ENCODE measurements around the gene AUTS2.

Gene AUTS2

DNA sequence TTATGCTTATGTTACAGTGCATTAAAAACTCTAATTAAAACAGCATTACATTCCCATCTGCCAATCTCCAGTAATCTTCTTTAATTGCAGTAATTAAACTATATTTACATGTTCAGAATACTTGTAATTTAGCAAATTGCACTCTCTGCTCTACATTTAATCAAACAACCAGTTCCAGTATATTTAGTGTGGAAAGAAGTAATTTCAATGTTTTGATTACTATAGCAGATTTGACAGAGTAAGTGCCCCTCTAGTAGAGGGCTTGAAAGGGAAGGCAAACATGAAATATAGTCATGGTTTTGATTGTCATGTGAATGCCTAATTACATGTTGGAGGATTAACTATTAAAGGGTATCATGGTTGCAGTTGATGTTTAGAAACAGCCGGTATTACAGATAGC lies 739.7 kb downstream of the AUTS2 start:
- FAIRE-seq: no peak
- TF ChIP-seq POLR2AphosphoS5 (IDR thresholded peaks at IDR 0.05; ENCODE audit: low read depth, low read length) (no peak), TAF1 (IDR thresholded peaks at IDR 0.05; ENCODE audit: borderline replicate concordance, low read depth, low read length) (no peak), POLR2A (IDR thresholded peaks at IDR 0.05; ENCODE audit: low read depth, low read length) (no peak)
- no peak for DNase-seq (ENCODE audit: insufficient read length)

DNA sequence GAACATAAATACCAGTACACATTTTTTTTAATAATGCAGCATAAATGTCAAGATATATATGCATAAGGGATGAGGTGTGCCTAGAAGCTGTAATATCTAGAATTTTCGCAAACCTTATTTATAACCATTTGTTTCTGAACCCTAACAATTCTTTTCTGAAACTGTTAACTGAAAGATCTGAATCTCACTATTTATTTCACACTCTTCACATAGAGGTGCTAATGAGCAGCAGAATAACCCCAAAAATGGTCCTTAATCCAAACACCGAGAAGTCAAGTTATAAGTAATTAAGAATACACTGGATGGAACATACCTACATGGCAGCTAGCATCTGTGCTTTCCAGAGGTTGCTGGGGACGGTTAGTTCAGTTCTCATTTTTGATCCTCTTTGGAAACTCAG lies 742.0 kb downstream of the AUTS2 start:
- no peak for FAIRE-seq
- no peak for DNase-seq (ENCODE audit: insufficient read length)

DNA sequence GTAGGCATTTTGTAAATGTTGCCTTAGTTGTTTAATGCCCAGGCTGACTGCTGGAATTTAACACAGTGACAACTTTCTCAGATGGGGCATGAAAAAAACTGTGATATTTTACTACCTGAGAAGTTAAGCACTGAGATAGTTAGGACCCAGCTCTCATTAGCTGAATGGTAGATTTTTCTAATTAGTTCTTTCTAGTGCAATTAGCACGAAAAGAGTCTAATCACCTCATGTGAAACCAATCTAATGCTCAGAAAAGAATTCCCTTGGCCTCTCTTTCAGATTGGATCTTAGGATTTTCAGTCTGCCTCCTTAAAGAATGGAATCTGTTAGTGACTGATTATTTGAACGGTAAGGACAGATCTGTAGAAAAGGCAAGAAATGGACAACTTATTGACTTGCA lies 743.2 kb downstream of the AUTS2 start:
- DNase-seq (ENCODE audit: insufficient read length) (no peak), FAIRE-seq (no peak)
- TF ChIP-seq TAF1 (IDR thresholded peaks at IDR 0.05; ENCODE audit: borderline replicate concordance, low read depth, low read length) (no peak), POLR2AphosphoS5 (IDR thresholded peaks at IDR 0.05; ENCODE audit: low read depth, low read length) (no peak), POLR2A (IDR thresholded peaks at IDR 0.05; ENCODE audit: low read depth, low read length) (no peak)

More for the DNA sequence above, 742.0 kb downstream of the AUTS2 start:
- TF ChIP-seq POLR2A (IDR thresholded peaks at IDR 0.05; ENCODE audit: low read depth, low read length) (no peak), POLR2AphosphoS5 (IDR thresholded peaks at IDR 0.05; ENCODE audit: low read depth, low read length) (no peak), TAF1 (IDR thresholded peaks at IDR 0.05; ENCODE audit: borderline replicate concordance, low read depth, low read length) (no peak)

DNA sequence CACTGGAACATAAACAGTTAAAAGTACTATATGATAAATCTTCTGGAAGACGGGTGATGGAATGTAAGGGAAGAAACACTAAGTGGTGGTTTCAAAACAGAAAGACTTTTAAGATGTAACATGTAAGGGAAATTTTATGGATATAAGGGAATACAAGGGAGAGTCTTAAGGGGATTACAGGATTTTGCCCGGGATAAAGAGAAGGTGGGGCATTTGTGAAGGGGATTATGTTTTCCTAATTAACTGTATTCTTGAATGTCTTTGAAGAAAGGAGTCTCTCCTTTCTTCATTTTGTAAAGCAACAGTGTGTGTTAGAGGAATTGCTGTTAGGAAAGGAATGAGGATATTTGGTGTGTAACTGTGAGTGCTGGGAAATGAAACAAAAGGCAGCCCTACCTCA lies 745.2 kb downstream of the AUTS2 start:
- FAIRE-seq: no peak
- no peak for TF ChIP-seq POLR2AphosphoS5 (IDR thresholded peaks at IDR 0.05; ENCODE audit: low read depth, low read length)
- no peak for TF ChIP-seq POLR2A (IDR thresholded peaks at IDR 0.05; ENCODE audit: low read depth, low read length)
- TF ChIP-seq TAF1 (IDR thresholded peaks at IDR 0.05; ENCODE audit: borderline replicate concordance, low read depth, low read length): no peak
- DNase-seq (ENCODE audit: insufficient read length): no peak

DNA sequence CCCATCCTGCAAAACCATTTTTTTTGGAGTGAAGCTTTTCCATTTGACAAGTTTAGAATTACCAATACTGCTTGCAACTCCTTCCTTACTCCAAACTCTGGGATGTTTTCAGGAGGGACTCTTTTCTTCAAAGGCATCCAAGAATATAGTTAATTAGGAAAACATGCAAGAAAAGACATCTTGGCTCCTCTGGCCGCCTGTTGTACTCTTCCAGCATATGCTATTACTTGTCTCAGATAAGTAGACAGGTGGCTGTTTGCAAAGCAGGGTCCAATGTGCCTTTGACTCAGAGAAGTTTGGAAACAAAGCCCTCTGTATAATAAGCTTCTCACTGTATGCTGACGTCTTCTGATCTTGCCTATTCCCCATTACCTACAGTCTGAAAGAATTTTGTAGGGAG lies 746.5 kb downstream of the AUTS2 start:
- FAIRE-seq (no peak), DNase-seq (ENCODE audit: insufficient read length) (no peak)
- TF ChIP-seq POLR2AphosphoS5 (IDR thresholded peaks at IDR 0.05; ENCODE audit: low read depth, low read length) (no peak), TAF1 (IDR thresholded peaks at IDR 0.05; ENCODE audit: borderline replicate concordance, low read depth, low read length) (no peak), POLR2A (IDR thresholded peaks at IDR 0.05; ENCODE audit: low read depth, low read length) (no peak)

DNA sequence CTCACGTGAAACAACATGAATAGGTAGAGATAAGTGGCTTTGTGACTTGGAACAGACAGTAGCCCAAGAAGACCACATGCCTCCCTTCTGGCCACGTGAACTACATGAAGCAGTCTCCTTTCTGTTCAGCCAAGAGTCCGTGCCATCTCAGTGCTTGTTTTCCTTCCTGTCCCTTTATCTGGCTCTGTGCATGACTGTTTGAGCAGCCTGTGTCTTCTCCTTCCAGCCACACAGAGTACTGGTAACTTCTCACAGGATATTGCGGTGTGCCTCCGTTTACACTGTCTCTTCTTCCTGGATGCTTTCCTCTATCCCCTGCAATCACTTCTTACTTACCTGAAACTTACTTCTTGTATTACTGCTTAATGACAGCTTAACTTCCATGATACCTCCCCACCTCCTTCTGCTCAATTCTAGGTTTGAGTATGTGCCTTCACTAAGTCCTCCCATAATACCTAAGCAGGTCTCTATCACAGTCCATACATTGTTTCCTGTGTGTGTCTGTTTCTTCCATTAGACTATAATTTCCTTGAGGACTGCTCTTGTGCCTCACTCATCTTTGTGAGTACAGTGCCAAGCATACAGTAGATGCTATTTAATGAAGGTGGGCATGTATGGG lies 748.7 kb downstream of the AUTS2 start:
- FAIRE-seq (no peak), DNase-seq (ENCODE audit: insufficient read length) (no peak)
- TF ChIP-seq TAF1 (IDR thresholded peaks at IDR 0.05; ENCODE audit: borderline replicate concordance, low read depth, low read length): no peak
- TF ChIP-seq POLR2A (IDR thresholded peaks at IDR 0.05; ENCODE audit: low read depth, low read length): no peak
- no peak for TF ChIP-seq POLR2AphosphoS5 (IDR thresholded peaks at IDR 0.05; ENCODE audit: low read depth, low read length)

DNA sequence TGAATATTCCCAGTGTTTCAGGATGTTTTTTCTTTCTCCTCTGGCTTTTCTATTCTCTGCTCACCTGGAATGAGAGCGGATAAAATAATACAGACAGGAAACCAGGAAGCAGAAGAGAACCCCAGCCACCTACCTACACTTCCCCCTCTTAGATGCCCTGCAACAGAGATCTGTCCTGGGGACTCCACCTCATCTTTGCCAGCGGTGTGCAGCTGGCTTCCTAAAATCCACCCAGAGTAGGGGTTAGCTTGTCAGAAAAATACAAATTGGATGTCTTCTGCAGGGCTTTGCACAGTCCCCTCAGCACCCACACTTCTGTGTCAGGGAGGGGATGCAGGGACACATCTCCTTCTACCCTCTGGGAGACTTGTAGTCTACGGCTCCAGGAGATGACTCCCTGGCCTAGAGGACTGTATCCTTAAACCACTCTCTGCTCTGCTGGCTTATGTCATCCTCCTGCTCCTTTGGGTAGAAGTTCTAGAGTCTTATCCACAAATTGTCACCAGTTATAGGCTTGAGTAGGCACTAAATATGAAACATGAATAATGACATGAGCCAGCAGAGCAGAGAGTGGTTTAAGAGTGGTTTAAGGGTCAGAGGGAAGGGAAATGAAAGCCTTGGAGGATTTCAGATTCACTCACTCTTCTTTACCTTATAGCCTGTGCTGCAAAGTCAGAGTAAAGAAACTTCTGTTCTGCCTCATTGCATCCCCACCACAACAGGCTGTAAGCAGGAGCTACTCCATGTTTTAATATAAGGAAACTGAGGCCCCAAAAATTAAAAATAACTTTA lies 749.4 kb downstream of the AUTS2 start:
- TF ChIP-seq POLR2A (IDR thresholded peaks at IDR 0.05; ENCODE audit: low read depth, low read length) (no peak), POLR2AphosphoS5 (IDR thresholded peaks at IDR 0.05; ENCODE audit: low read depth, low read length) (no peak), TAF1 (IDR thresholded peaks at IDR 0.05; ENCODE audit: borderline replicate concordance, low read depth, low read length) (no peak)
- DNase-seq (ENCODE audit: insufficient read length) (no peak), FAIRE-seq (no peak)

DNA sequence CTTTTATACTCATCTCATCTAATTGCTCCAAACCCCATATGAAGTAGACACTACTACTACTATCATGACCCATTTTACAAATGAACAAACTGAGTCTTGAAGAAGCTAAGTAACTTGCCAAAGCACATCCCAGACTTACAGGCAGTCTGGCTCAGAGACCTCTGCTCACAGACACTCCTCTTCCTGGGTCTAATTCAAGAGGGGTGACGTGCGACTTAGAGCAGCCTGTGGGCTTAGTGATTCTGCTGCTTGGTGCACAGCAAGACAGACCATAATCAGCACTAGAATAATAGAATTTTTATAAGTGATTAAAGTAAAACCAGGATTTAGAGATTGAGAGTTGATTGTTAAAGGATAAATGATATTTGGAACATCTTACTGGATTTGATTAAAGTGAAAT lies 750.8 kb downstream of the AUTS2 start:
- DNase-seq (ENCODE audit: insufficient read length) (no peak), FAIRE-seq (no peak)

DNA sequence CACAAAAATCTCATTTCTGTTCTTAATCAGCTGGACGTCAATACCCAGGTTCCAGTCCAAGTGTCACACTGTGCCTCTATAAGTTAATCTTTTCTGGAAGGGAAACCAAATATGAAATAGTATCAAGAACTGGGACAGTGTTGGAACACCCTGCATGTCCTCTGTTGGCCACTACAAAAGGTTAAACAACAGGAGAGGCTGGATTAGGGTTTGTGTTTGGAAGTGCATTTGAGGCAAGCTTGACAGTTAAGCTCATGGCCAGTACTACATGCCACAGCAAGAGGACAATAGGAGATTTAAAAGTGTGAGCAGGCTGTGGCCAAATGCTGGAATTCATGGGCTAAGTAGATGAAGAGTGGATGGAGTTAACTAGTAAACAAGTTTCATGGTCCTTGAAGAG lies 751.5 kb downstream of the AUTS2 start:
- no peak for FAIRE-seq
- no peak for TF ChIP-seq TAF1 (IDR thresholded peaks at IDR 0.05; ENCODE audit: borderline replicate concordance, low read depth, low read length)
- TF ChIP-seq POLR2AphosphoS5 (IDR thresholded peaks at IDR 0.05; ENCODE audit: low read depth, low read length): no peak
- TF ChIP-seq POLR2A (IDR thresholded peaks at IDR 0.05; ENCODE audit: low read depth, low read length): no peak
- no peak for DNase-seq (ENCODE audit: insufficient read length)

More for the DNA sequence above, 750.8 kb downstream of the AUTS2 start:
- TF ChIP-seq POLR2AphosphoS5 (IDR thresholded peaks at IDR 0.05; ENCODE audit: low read depth, low read length) (no peak), POLR2A (IDR thresholded peaks at IDR 0.05; ENCODE audit: low read depth, low read length) (no peak), TAF1 (IDR thresholded peaks at IDR 0.05; ENCODE audit: borderline replicate concordance, low read depth, low read length) (no peak)

DNA sequence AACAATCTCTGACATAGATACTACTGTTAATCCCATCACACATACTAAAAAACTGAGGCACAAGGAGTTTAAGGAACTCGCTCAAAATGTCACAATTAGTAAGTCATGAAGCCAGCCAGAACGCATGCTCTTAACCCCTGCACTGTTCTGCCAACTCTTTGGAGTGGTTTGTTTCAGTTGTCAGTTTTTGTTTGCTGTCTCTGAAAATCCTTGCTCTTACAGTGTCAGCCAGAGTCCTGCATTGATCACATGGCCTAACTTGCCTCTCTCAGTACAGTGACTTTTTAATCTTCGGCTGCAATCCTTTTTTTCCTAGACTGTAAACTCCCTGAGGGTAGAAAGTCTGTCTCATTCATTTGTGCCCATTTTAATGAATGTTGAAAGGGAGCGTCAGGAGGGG lies 753.8 kb downstream of the AUTS2 start:
- FAIRE-seq (no peak), DNase-seq (ENCODE audit: insufficient read length) (no peak)
- no peak for TF ChIP-seq TAF1 (IDR thresholded peaks at IDR 0.05; ENCODE audit: borderline replicate concordance, low read depth, low read length)
- no peak for TF ChIP-seq POLR2AphosphoS5 (IDR thresholded peaks at IDR 0.05; ENCODE audit: low read depth, low read length)
- no peak for TF ChIP-seq POLR2A (IDR thresholded peaks at IDR 0.05; ENCODE audit: low read depth, low read length)

DNA sequence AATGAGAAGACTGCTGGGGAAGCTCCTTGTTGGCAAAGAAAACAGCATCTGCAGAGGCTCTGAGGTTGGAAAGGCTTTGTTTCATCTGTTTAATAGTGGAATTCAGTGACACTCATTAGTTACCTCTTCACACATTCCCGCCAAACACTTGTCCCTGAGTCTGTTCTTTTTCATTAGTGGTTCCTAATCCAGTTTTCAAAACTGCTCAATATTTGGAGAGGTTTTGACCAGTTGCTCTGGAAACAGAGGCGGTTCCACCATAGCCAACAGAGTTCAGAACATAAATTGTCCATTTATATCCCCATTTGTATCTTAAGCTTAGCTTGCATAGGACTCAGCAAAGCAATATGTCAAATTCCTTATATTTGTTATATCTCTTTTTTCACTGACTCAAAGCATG lies 754.6 kb downstream of the AUTS2 start:
- DNase-seq (ENCODE audit: insufficient read length) (no peak), FAIRE-seq (no peak)
- TF ChIP-seq TAF1 (IDR thresholded peaks at IDR 0.05; ENCODE audit: borderline replicate concordance, low read depth, low read length) (no peak), POLR2A (IDR thresholded peaks at IDR 0.05; ENCODE audit: low read depth, low read length) (no peak), POLR2AphosphoS5 (IDR thresholded peaks at IDR 0.05; ENCODE audit: low read depth, low read length) (no peak)
